GM10248 (cell line): ENCODE data around the gene RRP1.

Source experiments
- CTCF ChIA-PET: fragments of 300-600 bp; sonication (Branson Sonifier 250); formaldehyde crosslinking; extraction: SDS; loops from one replicate; lab custom pipeline; 2021; ENCODE audit warnings: antibody characterized with exemption; lab: Yijun Ruan, JAX
- POLR2A ChIA-PET: fragments of 350-650 bp; sonication (Branson Sonifier 250); formaldehyde crosslinking; extraction: SDS; loops from one replicate; lab custom pipeline; 2020; ENCODE audit warnings: antibody characterized with exemption; lab: Yijun Ruan, JAX
- DNase-seq: peaks from one replicate; pipeline ENCODE4 v3.0.0; 2012; ENCODE audit errors: extremely low spot score
- TF ChIP-seq, protein P1 (sequence below): IDR thresholded peaks from 2 replicates; pipeline ENCODE4 v1.5.1; 2012; ENCODE audit warnings: mild to moderate bottlenecking, low read depth; ENCODE audit errors: extremely low read depth, missing control alignments, control extremely low read depth

RRP1 gene

DNA sequence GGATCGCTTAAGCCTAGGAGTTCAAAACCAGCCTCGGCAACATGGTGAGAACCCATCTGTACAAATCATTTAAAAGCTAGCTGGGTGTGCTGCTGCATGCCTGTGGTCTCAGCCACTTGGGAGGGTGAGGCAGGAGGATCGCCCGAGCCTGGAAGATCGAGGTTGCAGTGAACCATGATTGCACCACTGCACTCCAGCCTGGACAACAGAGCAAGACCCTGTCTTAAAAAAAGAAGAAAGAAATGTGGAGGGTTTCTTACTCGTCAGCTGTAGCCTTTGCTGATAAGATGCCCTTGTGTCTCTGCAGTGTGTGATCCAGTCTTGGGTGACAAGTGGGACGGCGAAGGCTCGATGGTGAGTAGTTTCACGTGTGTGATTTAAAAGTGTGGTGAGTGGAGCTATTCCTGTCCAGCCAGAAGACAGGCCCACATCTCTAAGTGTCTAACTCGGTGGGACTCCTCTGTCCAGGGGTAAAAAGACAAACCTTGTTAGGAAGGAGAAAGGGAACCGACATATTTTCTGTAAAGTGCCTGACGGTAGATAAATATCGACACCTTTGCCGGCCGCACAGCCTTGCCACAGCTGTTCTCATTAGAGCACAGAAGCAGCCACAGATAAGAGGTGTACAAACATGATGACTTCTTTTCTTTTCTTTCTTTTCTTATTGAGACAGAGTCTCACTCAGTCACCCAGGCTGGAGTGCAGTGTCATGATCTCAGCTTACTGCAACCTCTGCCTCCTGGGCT lies 43.4 kb upstream of the RRP1 start:
- POLR2A ChIA-PET: no interaction called here
- TF ChIP-seq, protein P1, sequence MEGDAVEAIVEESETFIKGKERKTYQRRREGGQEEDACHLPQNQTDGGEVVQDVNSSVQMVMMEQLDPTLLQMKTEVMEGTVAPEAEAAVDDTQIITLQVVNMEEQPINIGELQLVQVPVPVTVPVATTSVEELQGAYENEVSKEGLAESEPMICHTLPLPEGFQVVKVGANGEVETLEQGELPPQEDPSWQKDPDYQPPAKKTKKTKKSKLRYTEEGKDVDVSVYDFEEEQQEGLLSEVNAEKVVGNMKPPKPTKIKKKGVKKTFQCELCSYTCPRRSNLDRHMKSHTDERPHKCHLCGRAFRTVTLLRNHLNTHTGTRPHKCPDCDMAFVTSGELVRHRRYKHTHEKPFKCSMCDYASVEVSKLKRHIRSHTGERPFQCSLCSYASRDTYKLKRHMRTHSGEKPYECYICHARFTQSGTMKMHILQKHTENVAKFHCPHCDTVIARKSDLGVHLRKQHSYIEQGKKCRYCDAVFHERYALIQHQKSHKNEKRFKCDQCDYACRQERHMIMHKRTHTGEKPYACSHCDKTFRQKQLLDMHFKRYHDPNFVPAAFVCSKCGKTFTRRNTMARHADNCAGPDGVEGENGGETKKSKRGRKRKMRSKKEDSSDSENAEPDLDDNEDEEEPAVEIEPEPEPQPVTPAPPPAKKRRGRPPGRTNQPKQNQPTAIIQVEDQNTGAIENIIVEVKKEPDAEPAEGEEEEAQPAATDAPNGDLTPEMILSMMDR: no peak
- no peak for DNase-seq
- CTCF ChIA-PET: interaction anchor here (1.5 kb wide), 1 partner anchor 16 kb away, joined by 3 read pairs; no protein-coding TSS in a partner anchor

DNA sequence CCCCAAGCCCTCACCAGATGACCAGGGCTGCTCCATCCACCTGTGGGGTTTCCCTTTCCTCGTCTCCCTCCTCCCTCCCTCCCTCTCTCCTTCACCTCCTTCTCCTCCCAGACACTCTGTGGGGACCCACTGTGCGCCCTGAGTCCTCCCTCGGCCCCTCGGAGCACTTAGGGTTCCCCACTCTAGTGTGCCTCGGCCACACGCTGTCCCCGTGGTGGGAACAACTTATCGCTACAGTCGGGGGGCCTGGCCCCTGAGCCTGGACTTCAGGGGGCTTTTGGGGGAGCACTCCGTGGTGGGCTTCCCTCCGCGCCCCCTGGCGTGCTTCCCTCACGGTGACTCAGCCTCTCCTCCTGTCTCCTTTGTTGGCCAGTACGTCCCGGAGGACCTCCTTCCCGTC lies 40.8 kb upstream of the RRP1 start:
- CTCF ChIA-PET: interaction anchor here (1.2 kb wide), 1 partner anchor 20 kb away, joined by 4 read pairs; no protein-coding TSS in a partner anchor
- DNase-seq: no peak
- POLR2A ChIA-PET: no interaction called here
- TF ChIP-seq, protein P1: no peak

DNA sequence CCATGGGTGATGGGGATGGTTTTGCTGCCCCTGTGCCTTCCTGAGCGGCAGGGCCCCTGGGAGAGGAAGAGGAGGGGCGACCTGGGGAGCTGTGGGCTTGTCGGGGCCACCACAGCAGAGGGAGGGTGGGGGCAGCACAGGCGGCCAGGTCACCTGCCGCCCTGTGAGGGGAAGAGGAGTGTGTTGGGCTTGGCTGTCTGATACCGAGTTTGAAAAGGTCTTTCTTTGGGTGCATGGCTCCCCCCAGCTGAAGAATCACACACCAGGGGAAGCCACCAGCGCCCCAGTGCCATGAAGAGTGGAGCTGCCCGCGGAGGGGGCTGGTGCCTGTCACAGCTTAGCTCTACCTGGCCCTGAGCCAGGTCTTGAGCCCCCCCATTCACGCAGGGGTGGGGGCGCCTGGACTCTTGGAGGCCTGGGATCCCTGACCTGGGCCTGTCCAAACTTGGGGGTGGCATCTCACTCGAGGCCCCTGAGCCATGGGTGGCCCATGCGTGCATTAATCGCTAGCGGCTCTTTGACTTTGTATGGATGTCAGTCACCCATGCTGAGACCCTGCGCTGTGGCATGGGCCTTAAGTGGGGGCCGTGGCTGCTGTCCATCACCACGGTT lies 39.6 kb upstream of the RRP1 start:
- TF ChIP-seq, protein P1: no peak
- no peak for DNase-seq
- POLR2A ChIA-PET: no interaction called here
- CTCF ChIA-PET: interaction anchor here (1.2 kb wide), 1 partner anchor 19 kb away, joined by 4 read pairs; no protein-coding TSS in a partner anchor

DNA sequence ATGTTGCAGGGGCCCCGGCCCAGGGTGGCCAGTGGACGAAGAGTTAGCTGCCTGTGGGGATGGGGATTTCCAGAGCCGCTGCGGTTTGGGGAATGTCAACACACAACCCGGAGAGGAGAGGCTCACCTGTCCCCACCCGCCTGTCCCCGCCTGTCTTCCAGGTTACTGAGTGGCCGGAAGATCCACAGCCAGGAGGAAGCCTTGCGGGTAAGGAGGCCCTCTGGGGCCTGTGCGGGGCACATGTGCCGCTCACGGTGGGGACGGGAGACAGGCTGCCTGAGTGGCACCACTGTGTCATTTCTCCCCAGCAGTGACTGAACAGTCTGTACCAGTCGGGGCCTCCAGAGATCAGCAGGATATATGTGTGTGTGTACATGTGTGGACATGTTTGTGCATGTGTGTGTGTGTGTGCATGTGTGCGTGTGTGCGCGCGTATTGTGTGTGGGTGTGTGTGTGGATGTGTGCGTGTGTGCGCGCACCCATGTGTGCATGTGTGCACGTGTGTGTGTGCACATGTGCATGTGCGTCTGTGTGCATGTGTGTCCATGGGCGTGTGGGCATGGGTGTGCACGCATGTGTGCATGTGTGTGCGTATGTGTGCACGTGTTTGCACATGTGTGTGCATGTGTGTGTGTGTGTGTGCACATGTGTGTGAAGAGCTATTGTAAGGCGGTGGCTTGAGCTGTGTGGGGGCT lies 38.9 kb upstream of the RRP1 start:
- CTCF ChIA-PET: no interaction called here
- no peak for DNase-seq
- TF ChIP-seq, protein P1: no peak
- POLR2A ChIA-PET: no interaction called here

DNA sequence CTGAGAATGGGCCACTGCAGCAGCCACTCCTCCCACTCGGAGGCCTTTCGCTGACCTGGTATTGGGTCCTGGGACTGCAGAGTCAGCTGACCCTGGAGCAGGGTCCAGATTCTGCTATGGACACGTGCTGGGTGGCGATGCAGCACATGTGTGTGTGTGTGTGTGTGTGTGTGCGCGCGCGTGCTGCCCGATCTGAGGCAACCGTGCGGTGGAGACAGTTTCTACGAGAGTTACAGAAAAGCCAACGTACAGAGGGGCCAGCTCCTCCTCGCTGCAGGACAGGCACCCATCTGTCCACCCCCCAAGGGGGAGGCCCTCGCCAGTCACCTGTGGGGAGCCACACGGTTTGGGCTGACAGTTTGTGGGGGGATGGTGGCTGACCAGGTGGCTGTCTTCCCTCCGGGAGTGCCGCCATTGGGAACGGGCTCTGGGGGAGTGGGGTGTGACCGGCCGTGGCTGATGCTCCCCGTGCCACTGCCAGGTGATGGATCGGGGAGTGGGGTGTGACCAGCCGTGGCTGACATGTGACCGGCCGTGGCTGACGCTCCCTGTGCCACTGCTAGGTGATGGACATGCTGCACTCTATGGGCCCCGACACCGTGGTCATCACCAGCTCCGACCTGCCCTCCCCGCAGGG lies 37.3 kb upstream of the RRP1 start:
- POLR2A ChIA-PET: no interaction called here
- TF ChIP-seq, protein P1: no peak
- no peak for DNase-seq
- CTCF ChIA-PET: no interaction called here

DNA sequence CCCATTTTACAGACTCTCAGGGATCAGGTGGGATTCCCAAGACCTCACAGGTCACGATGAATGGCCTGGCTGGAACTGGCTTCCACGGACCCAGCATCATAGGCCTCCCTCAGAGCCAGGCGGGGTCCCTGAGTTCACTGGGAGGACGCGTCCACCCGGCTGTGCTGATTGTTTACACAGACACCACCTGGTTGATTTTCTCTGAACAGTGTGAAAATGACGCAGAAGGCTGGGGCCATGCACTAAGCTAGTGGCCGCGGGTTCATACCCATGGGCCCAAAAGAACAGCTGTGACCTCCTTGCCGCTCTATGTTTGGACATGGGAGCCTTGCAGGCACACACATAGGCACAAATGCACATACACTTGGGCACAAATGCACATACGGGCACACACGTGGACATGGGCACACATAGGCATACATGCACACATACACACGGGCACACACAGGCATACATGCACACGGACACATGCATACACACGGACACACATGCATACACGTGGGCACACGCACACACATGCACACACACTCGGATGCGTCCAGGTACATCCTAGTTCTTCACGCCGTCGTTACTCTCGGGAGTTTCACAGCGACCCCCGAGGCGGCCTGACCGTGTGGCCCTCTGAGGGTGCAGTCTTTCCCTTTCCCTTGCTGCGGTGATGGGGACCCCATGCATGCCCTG lies 36.5 kb upstream of the RRP1 start:
- POLR2A ChIA-PET: no interaction called here
- TF ChIP-seq, protein P1: no peak
- CTCF ChIA-PET: no interaction called here

More for the DNA sequence above, 36.5 kb upstream of the RRP1 start:
- no peak for DNase-seq
